Progenitor cell of endocrine pancreas (in vitro differentiated cells): ENCODE data around the gene DNAH11. TPM values are rescaled to one million over a fixed set of nuclear protein-coding genes. Genes with fewer than 3 reads are reported as not detected.
A peak's percentile ranks its signal among the peaks of the same experiment; 100 is the strongest.

ENCODE experiments used
- DNase-seq: peaks from one replicate; pipeline ENCODE4 v3.0.0; 2021; ENCODE audit warnings: low spot score; ENCODE audit not compliant: unreplicated experiment
- H3K27ac Mint-ChIP-seq: 2 replicates; pipeline ENCODE4 v1.8.0; 2021; ENCODE audit warnings: mild to moderate bottlenecking, moderate library complexity, mixed read lengths
- H3K27me3 Mint-ChIP-seq: 2 replicates; pipeline ENCODE4 v1.8.0; 2021; ENCODE audit warnings: mixed read lengths
- H3K36me3 Mint-ChIP-seq: 2 replicates; pipeline ENCODE4 v1.8.0; 2022; ENCODE audit warnings: mixed read lengths; ENCODE audit not compliant: insufficient read depth
- H3K4me1 Mint-ChIP-seq: 2 replicates; pipeline ENCODE4 v1.8.0; 2021; ENCODE audit warnings: low read depth, mixed read lengths
- H3K4me3 Mint-ChIP-seq: 2 replicates; pipeline ENCODE4 v1.8.0; 2021; ENCODE audit warnings: low read depth, mild to moderate bottlenecking, moderate library complexity, mixed read lengths
- H3K9me3 Mint-ChIP-seq: 2 replicates; pipeline ENCODE4 v1.8.0; 2021; ENCODE audit warnings: low read depth, mixed read lengths
- total RNA-seq: library from RNA; stranded (reverse); gene quantifications from 2 replicates; pipeline ENCODE4 v1.2.1, GENCODE V29; 2021
- TF ChIP-seq, protein P1 (sequence below): fragments of 200-600 bp; sonication (generic); IDR thresholded peaks from one replicate; pipeline ENCODE4 v1.5.0; 2021; ENCODE audit warnings: antibody characterized with exemption, mild to moderate bottlenecking; ENCODE audit not compliant: unreplicated experiment

DNAH11 gene
- total RNA-seq, 1 donor from 2014 or later, result 1.6 TPM

DNA sequence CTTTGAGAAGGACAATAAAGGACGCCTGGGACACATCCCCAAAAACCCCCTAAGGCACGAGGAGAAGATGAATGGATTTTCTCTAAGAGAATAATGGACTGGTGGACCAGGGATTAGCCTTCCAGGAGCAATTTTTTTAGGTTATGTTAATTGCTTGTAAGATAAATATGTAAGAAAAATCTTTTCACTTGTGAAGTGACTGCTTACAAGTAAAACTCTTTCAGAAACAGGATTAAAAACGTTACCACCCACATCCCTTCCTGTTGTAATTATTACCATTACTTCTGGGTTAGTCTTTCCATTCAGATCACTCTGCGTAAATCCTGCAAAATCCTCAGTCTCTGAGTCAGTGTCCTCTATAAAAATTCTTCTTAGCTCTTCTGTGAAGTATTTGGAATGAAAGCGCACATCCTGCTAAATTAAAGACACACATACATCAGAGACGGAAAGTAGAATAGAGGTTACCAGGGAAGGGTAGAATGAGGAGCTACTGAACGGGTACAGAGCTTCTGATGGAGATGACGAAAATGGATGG is 368.6 kb downstream of the DNAH11 start:
- peaks cover 27% of the 10 kb centered on the region for H3K36me3 Mint-ChIP-seq
- no peak for DNase-seq
- no peaks in the 10 kb centered on the region for H3K9me3 Mint-ChIP-seq
- no peak overlapping the region for H3K4me3 Mint-ChIP-seq
- TF ChIP-seq, protein P1, sequence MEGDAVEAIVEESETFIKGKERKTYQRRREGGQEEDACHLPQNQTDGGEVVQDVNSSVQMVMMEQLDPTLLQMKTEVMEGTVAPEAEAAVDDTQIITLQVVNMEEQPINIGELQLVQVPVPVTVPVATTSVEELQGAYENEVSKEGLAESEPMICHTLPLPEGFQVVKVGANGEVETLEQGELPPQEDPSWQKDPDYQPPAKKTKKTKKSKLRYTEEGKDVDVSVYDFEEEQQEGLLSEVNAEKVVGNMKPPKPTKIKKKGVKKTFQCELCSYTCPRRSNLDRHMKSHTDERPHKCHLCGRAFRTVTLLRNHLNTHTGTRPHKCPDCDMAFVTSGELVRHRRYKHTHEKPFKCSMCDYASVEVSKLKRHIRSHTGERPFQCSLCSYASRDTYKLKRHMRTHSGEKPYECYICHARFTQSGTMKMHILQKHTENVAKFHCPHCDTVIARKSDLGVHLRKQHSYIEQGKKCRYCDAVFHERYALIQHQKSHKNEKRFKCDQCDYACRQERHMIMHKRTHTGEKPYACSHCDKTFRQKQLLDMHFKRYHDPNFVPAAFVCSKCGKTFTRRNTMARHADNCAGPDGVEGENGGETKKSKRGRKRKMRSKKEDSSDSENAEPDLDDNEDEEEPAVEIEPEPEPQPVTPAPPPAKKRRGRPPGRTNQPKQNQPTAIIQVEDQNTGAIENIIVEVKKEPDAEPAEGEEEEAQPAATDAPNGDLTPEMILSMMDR, result no peak
- no peaks in the 10 kb centered on the region for H3K4me1 Mint-ChIP-seq
- H3K27ac Mint-ChIP-seq, result no peak overlapping the region
- H3K27me3 Mint-ChIP-seq, result no peaks in the 10 kb centered on the region

- no peaks in the 10 kb centered on the region for H3K27me3 Mint-ChIP-seq
- TF ChIP-seq, protein P1, result no peak
- H3K4me1 Mint-ChIP-seq, result no peaks in the 10 kb centered on the region
- no peak for DNase-seq
- H3K36me3 Mint-ChIP-seq, result peaks cover 25% of the 10 kb centered on the region
- H3K9me3 Mint-ChIP-seq, result no peaks in the 10 kb centered on the region
- no peak overlapping the region for H3K4me3 Mint-ChIP-seq
- no peak overlapping the region for H3K27ac Mint-ChIP-seq
Measured at GRCh38 chr7:21912305-21912704, 369.5 kb downstream of the DNAH11 start.

DNA sequence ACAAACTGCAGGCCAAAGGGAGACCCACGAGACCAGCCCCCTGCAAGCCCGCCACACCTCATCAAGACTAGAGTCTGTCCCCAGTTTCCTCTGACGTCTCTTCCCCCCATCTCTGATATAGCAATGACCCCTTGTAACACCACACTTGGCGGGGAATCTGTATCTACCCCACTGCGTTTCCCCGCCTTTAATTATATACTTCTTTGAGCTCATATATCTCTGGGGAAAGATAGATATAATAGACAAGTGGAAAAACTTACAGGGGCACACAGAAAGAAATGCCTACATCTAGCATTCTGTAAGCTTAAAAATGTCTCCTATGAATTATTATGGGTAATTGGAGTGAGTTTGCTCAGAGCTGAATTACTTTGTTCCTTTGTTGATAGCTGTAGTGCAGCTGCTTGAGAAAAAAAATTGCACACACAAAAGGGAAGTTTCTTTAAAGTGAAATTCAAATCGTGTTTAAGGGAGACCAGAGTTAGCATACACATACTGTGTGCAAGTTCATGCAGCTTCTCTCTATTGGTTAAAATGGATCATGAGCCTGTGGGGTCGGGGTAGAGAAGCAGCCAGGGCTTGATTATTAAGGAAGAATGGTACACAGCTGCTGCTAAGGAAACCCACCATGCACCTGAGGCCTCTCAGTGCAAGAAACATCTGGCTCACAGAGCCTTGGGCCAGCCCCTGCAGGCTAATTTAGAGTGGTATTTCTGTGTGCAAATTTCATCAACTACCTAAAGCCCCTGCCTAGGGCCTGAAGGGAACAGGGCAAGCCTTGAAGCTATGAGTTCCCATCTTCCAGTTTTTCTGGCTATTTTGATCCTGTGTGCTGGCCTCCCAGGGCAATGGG is 370.3 kb downstream of the DNAH11 start:
- H3K4me1 Mint-ChIP-seq, result no peaks in the 10 kb centered on the region
- DNase-seq, result no peak
- H3K4me3 Mint-ChIP-seq, result no peak overlapping the region
- TF ChIP-seq, protein P1, result no peak
- no peaks in the 10 kb centered on the region for H3K9me3 Mint-ChIP-seq
- no peaks in the 10 kb centered on the region for H3K27me3 Mint-ChIP-seq
- no peak overlapping the region for H3K27ac Mint-ChIP-seq
- H3K36me3 Mint-ChIP-seq, result peaks cover 21% of the 10 kb centered on the region

DNA sequence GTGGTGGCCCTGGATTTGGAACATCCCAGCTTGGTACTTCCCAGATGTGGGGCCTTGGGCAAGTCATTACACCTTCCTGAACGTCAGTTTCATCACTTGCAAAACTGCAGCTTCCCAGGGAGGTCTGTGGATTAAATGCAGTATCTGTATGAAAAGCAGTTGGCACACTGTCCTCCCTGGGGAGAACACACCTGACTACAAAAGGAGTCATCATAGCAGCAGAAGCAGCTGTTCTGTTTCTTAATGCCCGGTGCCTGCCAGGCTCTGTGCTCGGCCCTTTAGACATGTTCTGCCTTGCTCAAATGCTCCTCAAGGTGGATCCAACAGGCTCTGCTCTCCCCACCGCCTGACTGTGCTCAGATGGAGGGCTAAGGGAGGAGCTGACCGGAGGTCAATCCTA is 371.8 kb downstream of the DNAH11 start:
- peak overlapping the region; percentile 32 for H3K27ac Mint-ChIP-seq
- TF ChIP-seq, protein P1, result no peak
- H3K27me3 Mint-ChIP-seq, result no peaks in the 10 kb centered on the region
- H3K4me3 Mint-ChIP-seq, result no peak overlapping the region
- H3K36me3 Mint-ChIP-seq, result peaks cover 16% of the 10 kb centered on the region
- DNase-seq, result no peak
- no peaks in the 10 kb centered on the region for H3K4me1 Mint-ChIP-seq
- no peaks in the 10 kb centered on the region for H3K9me3 Mint-ChIP-seq

DNA sequence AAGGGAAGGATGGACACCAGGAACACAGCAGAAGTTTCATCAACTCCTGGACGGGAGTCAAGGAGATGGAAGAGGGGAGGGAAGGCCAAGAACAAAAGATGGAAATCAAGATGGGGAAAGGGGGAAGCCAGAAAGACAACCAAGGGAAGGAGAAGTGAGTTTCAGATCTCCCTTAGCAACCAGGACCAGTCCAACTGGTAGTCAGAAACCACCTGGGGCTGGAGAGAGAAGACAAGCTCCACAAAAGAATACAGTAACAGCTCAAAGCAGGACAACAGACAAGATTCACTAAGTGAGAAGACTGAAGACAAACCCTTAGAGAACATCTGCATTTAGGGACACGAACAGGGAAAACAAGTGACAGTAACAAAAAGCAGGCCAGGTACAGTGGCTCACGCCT is 372.3 kb downstream of the DNAH11 start:
- Mint-ChIP-seq H3K4me3 (no peak overlapping the region), H3K9me3 (no peaks in the 10 kb centered on the region), H3K4me1 (no peaks in the 10 kb centered on the region), H3K27ac (peak overlapping the region; percentile 32), H3K36me3 (peaks cover 16% of the 10 kb centered on the region), H3K27me3 (no peaks in the 10 kb centered on the region)
- no peak for DNase-seq
- TF ChIP-seq, protein P1, result no peak
